K562 (cell line): ENCODE results near the gene AQP2. TPM values are rescaled to one million over a fixed set of nuclear protein-coding genes. Genes with fewer than 3 reads are reported as not detected.

Experiments
- GABPB1 ChIP-seq: sonication (generic); formaldehyde crosslinking; IDR thresholded peaks from 2 replicates; pipeline ENCODE4 v1.8.0; 2022; ENCODE audit warnings: mild to moderate bottlenecking, missing genetic modification reagents
- NR2C2 ChIP-seq, 2 experiments: fragments of 200-800 bp in 1 of 2; sonication (Bioruptor generic) in 1 of 2; sonication (generic) in 1 of 2; formaldehyde crosslinking in 1 of 2; IDR thresholded peaks; 2 replicates each; pipeline versions ENCODE4 v1.6.1 to v1.8.0; 2016 to 2022; ENCODE audit warnings: mild to moderate bottlenecking in 1 of 2, missing compliant biosample characterization in 1 of 2, missing genetic modification characterization in 1 of 2, missing genetic modification reagents in 1 of 2
- NRF1 ChIP-seq, 2 experiments: fragments of 450-650 bp; IDR thresholded peaks in 1 of 2; conservative IDR thresholded peaks in 1 of 2; 2 replicates each; pipeline ENCODE4 v1.6.1; 2014; ENCODE audit warnings: mild to moderate bottlenecking in 2 of 2
- TAF1 ChIP-seq: IDR thresholded peaks from 2 replicates; pipeline ENCODE4 v1.6.1; 2011; ENCODE audit warnings: mild to moderate bottlenecking, low read length, moderate library complexity; ENCODE audit not compliant: insufficient read depth, control insufficient read depth, severe bottlenecking; ENCODE audit errors: extremely low read depth
- TFAM ChIP-seq: fragments of 250-450 bp; sonication (Bioruptor Pico); conservative IDR thresholded peaks from 2 replicates; pipeline ENCODE4 v1.5.0; 2021; ENCODE audit warnings: mild to moderate bottlenecking, moderate library complexity
- XRCC5 ChIP-seq: fragments of 200-400 bp; formaldehyde crosslinking; IDR thresholded peaks from 2 replicates; pipeline ENCODE4 v1.6.1; 2017; ENCODE audit warnings: low read depth, mild to moderate bottlenecking, low read length
- polyA plus RNA-seq, 8 experiments: library from polyadenylated mRNA; depleted of rRNA in 4 of 8; stranded (reverse) in 5 of 8; unstranded in 3 of 8; fragments of >200 nt; fragmentation: Nextera tagmentation in 2 of 8; fragmentation: Illumina TruSeq in 1 of 8; extraction: Ambion mirVana in 2 of 8; extraction: Trizol in 1 of 8; gene quantifications; 2 replicates each; pipeline versions ENCODE4 v1.2.1 to v1.2.3, GENCODE V29; 2011 to 2014; ENCODE audit warnings: inconsistent platforms in 1 of 8, missing spikeins in 1 of 8
- total RNA-seq, 7 experiments: library from RNA; depleted of rRNA in 6 of 7; stranded (reverse); fragments of >200 nt in 6 of 7; fragmentation: Illumina TruSeq in 2 of 7; extraction: Trizol in 2 of 7; gene quantifications; 2 replicates each; pipeline versions ENCODE4 v1.2.1 to v1.2.3, GENCODE V29; 2011 to 2021; ENCODE audit warnings: low replicate concordance in 1 of 7
- TF ChIP-seq, protein P1 (sequence below): IDR thresholded peaks from 2 replicates; pipeline ENCODE4 v1.6.1; 2014; ENCODE audit warnings: antibody characterized with exemption

AQP2 gene
- total and polyA plus RNA-seq, 9 of the 15 experiments (the other 6 are each of a cell fraction or from before 2014, with no cell fraction given) = not detected

DNA sequence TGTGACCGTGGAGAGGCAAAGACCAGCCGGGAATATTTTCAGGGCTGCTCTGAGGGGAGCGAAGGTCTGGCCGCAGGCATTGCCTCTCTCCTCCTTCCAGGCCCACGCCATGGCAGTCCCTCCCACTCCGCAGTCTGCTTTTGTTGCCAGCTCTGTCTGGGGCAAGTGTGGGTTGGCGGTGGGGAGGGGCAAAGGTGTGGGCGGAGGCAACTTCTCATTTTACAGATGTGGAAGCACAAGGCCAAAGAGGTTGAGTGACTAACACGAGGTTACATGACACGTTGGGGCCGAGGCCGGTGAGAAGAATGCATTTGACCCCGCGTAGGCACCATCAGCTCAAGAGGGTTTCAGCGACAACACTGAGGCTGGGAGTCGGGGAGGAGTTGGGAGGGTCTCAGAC, 40.7 kb upstream of the AQP2 start (continued):
- TF ChIP-seq NR2C2 (CRISPR knock-in tag; IDR thresholded peaks at IDR 0.05) (no peak), NR2C2 (tag; IDR thresholded peaks at IDR 0.05) (peak; percentile 39; the same call in 1 of the 2 replicates), NRF1 (conservative IDR thresholded peaks at IDR 0.05 in 1 of 2, IDR thresholded peaks at IDR 0.05 in 1 of 2) (peak in 1 of 2 experiments; percentile 26; a peak in 2 of 4 replicates), XRCC5 (no peak), TAF1 (no peak), TFAM (no peak), GABPB1 (CRISPR knock-in tag) (peak; percentile 41; the same call in 1 of the 2 replicates)
- TF ChIP-seq, protein P1, sequence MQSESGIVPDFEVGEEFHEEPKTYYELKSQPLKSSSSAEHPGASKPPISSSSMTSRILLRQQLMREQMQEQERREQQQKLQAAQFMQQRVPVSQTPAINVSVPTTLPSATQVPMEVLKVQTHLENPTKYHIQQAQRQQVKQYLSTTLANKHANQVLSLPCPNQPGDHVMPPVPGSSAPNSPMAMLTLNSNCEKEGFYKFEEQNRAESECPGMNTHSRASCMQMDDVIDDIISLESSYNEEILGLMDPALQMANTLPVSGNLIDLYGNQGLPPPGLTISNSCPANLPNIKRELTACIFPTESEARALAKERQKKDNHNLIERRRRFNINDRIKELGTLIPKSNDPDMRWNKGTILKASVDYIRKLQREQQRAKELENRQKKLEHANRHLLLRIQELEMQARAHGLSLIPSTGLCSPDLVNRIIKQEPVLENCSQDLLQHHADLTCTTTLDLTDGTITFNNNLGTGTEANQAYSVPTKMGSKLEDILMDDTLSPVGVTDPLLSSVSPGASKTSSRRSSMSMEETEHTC = 0 out of 2 replicates have a peak, but pooled peaks have one; percentile 12
- TF ChIP-seq, all 486 proteins: peak for 22
